OCI-LY3 (cell line): ENCODE measurements around the gene OR11H6.
"Not testable (repeated sequence)": the region's sequence is repeated elsewhere in the genome, so short reads cannot be mapped to it uniquely, and the experiment has no call there.

Experiments used
- H2AFZ ChIP-seq: fragments of 200-600, 300-600 bp; shearing (Covaris generic); 2 replicates; pipeline ENCODE4 v1.6.0; 2014; ENCODE audit warnings: antibody characterized with exemption, low read depth, low read length
- H3K27ac ChIP-seq: fragments of 200-600, 300-600 bp; sonication (generic); 2 replicates; pipeline ENCODE4 v1.5.1; 2014; ENCODE audit warnings: mild to moderate bottlenecking, low read length, moderate library complexity, mixed read lengths
- H3K27me3 ChIP-seq: fragments of 200-600, 300-600 bp; sonication (generic); 2 replicates; pipeline ENCODE4 v1.6.1; 2014; ENCODE audit warnings: low read depth, low read length, mixed read lengths
- H3K36me3 ChIP-seq: fragments of 200-600, 300-600 bp; sonication (generic); replicated peaks from 2 replicates; pipeline ENCODE3; 2014; ENCODE audit warnings: low read depth, low read length, mixed read lengths
- H3K4me1 ChIP-seq: fragments of 300-600, 200-600 bp; sonication (generic); 2 replicates; pipeline ENCODE4 v1.6.1; 2014; ENCODE audit warnings: low read length, mixed read lengths
- H3K4me2 ChIP-seq: fragments of 200-600, 300-600 bp; sonication (generic); 2 replicates; pipeline ENCODE4 v1.6.1; 2014; ENCODE audit warnings: low read length, mixed read lengths
- H3K4me3 ChIP-seq: fragments of 300-600, 200-600 bp; sonication (generic); 2 replicates; pipeline ENCODE4 v1.5.1; 2014; ENCODE audit warnings: antibody characterized with exemption, mild to moderate bottlenecking, low read length, moderate library complexity
- H3K79me2 ChIP-seq: fragments of 300-600, 200-600 bp; shearing (Covaris generic); 2 replicates; pipeline ENCODE4 v1.6.1; 2014; ENCODE audit warnings: mild to moderate bottlenecking, low read length, mixed read lengths
- H3K9ac ChIP-seq: fragments of 300-600, 200-600 bp; shearing (Covaris generic); 2 replicates; pipeline ENCODE4 v1.6.0; 2014; ENCODE audit warnings: mild to moderate bottlenecking, low read length, moderate library complexity
- H3K9me3 ChIP-seq: fragments of 200-600, 300-600 bp; shearing (Covaris generic); 2 replicates; pipeline ENCODE4 v1.6.1; 2014; ENCODE audit warnings: low read length, mixed read lengths; ENCODE audit not compliant: insufficient read depth
- H4K20me1 ChIP-seq: fragments of 200-600, 300-600 bp; sonication (generic); 2 replicates; pipeline ENCODE4 v1.6.1; 2016; ENCODE audit warnings: low read length, mixed read lengths; ENCODE audit not compliant: insufficient read depth
- EZH2phosphoT487 ChIP-seq: fragments of 200-600 bp; shearing (Covaris generic); IDR thresholded peaks from 2 replicates; pipeline ENCODE4 v1.6.1; 2018; ENCODE audit warnings: antibody characterized with exemption, mixed run types, low read depth
- TF ChIP-seq, protein P1 (sequence below): fragments of 200-600, 300-600 bp; sonication (generic); IDR thresholded peaks from 2 replicates; pipeline ENCODE4 v1.5.1; 2014; ENCODE audit warnings: antibody characterized with exemption, low read length, low read depth

The OR11H6 gene

GRCh38 chr14:20197459-20197858 lies 26.1 kb upstream of the OR11H6 start:
- TF ChIP-seq, protein P1, sequence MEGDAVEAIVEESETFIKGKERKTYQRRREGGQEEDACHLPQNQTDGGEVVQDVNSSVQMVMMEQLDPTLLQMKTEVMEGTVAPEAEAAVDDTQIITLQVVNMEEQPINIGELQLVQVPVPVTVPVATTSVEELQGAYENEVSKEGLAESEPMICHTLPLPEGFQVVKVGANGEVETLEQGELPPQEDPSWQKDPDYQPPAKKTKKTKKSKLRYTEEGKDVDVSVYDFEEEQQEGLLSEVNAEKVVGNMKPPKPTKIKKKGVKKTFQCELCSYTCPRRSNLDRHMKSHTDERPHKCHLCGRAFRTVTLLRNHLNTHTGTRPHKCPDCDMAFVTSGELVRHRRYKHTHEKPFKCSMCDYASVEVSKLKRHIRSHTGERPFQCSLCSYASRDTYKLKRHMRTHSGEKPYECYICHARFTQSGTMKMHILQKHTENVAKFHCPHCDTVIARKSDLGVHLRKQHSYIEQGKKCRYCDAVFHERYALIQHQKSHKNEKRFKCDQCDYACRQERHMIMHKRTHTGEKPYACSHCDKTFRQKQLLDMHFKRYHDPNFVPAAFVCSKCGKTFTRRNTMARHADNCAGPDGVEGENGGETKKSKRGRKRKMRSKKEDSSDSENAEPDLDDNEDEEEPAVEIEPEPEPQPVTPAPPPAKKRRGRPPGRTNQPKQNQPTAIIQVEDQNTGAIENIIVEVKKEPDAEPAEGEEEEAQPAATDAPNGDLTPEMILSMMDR = no peak
- no peaks in the 10 kb centered on the region for H4K20me1 ChIP-seq
- H3K27me3 ChIP-seq = peaks cover 23% of the 10 kb centered on the region
- H3K4me1 ChIP-seq = no peaks in the 10 kb centered on the region
- no peak overlapping the region for H2AFZ ChIP-seq
- H3K36me3 ChIP-seq = no peaks in the 10 kb centered on the region
- no peaks in the 10 kb centered on the region for H3K9me3 ChIP-seq
- H3K4me3 ChIP-seq = no peak overlapping the region
- H3K4me2 ChIP-seq = no peak overlapping the region
- no peaks in the 10 kb centered on the region for H3K79me2 ChIP-seq
- no peak overlapping the region for H3K9ac ChIP-seq
- H3K27ac ChIP-seq = no peak overlapping the region

DNA sequence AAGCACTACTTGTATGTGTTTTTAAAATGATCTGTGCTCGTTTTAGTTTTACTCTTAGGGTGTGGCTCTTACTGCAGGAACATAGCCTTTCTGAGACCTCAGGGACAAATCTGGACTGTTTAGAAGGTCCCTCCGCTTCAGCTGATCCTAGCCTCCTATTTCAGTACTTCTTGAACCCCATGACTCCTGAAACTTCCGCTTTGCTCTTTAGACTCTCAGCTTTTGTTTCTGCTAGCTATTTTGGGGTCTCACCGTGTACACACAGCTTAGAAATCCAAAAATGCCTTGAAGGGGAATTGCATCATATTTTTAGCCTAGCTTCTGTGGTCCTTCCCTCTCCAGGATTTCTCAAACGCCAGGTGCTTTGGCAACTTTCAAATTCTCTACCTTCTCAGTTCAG lies 24.5 kb upstream of the OR11H6 start:
- Histone ChIP-seq H3K36me3 (no peaks in the 10 kb centered on the region), H3K4me1 (no peaks in the 10 kb centered on the region), H4K20me1 (no peaks in the 10 kb centered on the region), H3K27ac (no peak overlapping the region), H3K9me3 (no peaks in the 10 kb centered on the region), H3K79me2 (no peaks in the 10 kb centered on the region), H3K9ac (no peak overlapping the region), H3K4me3 (no peak overlapping the region), H3K4me2 (0 out of 2 replicates have a peak overlapping the region, but pooled peaks have one; percentile 9), H3K27me3 (peaks cover 21% of the 10 kb centered on the region), H2AFZ (no peak overlapping the region)
- TF ChIP-seq, protein P1 = no peak
- TF ChIP-seq EZH2phosphoT487 = no peak

GRCh38 chr14:20204721-20205120 lies 18.8 kb upstream of the OR11H6 start:
- TF ChIP-seq EZH2phosphoT487 = no peak
- TF ChIP-seq, protein P1 = no peak
- H3K79me2 ChIP-seq = no peaks in the 10 kb centered on the region
- no peak overlapping the region for H3K4me3 ChIP-seq
- no peaks in the 10 kb centered on the region for H3K36me3 ChIP-seq
- peaks cover 11% of the 10 kb centered on the region; the same call in 1 of the 2 replicates for H3K27me3 ChIP-seq
- no peaks in the 10 kb centered on the region for H4K20me1 ChIP-seq
- no peaks in the 10 kb centered on the region for H3K4me1 ChIP-seq
- H3K9ac ChIP-seq = no peak overlapping the region
- no peak overlapping the region for H3K4me2 ChIP-seq
- no peak overlapping the region for H2AFZ ChIP-seq
- no peak overlapping the region for H3K27ac ChIP-seq
- no peaks in the 10 kb centered on the region for H3K9me3 ChIP-seq

GRCh38 chr14:20209595-20209994 lies 13.9 kb upstream of the OR11H6 start:
- Histone ChIP-seq H3K79me2 (no peaks in the 10 kb centered on the region), H3K27me3 (0 out of 2 replicates have a peak, but pooled peaks cover 10% of the 10 kb centered on the region), H3K27ac (no peak overlapping the region), H4K20me1 (no peaks in the 10 kb centered on the region), H3K4me2 (no peak overlapping the region), H3K4me1 (no peaks in the 10 kb centered on the region), H3K9ac (no peak overlapping the region), H3K36me3 (no peaks in the 10 kb centered on the region), H3K4me3 (no peak overlapping the region), H3K9me3 (no peaks in the 10 kb centered on the region), H2AFZ (no peak overlapping the region)
- TF ChIP-seq EZH2phosphoT487 = no peak
- TF ChIP-seq, protein P1 = no peak

GRCh38 chr14:20212406-20212805 lies 11.1 kb upstream of the OR11H6 start:
- H3K4me3 ChIP-seq = not testable (repeated sequence)

More at GRCh38 chr14:20212406-20212805, 11.1 kb upstream of the OR11H6 start:
- H3K4me2 ChIP-seq, H3K9me3 ChIP-seq, H3K79me2 ChIP-seq, H4K20me1 ChIP-seq, H3K9ac ChIP-seq, H3K36me3 ChIP-seq, H3K4me1 ChIP-seq, H3K27ac ChIP-seq, H2AFZ ChIP-seq: not testable (repeated sequence)
- H3K27me3 ChIP-seq = 0 out of 2 replicates have a peak, but pooled peaks cover 10% of the 10 kb centered on the region
